ENCODE results near the gene SCML2.

GRCh38 chrX:18394477-18394876, 40.0 kb upstream of the SCML2 start:
- TF ChIP-seq CTCF (IDR thresholded peaks at IDR 0.05) (no peak), POLR2A (IDR thresholded peaks at IDR 0.05) (no peak)
